H1 (cell line): ENCODE data around the gene NHLH2. TPM values are rescaled to one million over a fixed set of nuclear protein-coding genes. Genes with fewer than 3 reads are reported as not detected.

Experiments
- CTCF ChIA-PET: fragments of 300-600 bp; sonication (Branson Sonifier 250); formaldehyde crosslinking; loops from one replicate; lab custom pipeline; 2021; ENCODE audit not compliant: partially characterized antibody; lab: Charles Lee
- POLR2A ChIA-PET: fragments of 300-600 bp; sonication (Branson Sonifier 250); formaldehyde crosslinking; loops from one replicate; lab custom pipeline; 2021; ENCODE audit warnings: inconsistent platforms; ENCODE audit not compliant: partially characterized antibody; lab: Charles Lee
- DNase-seq, 2 experiments: peaks; one replicate each; pipeline versions ENCODE4 v3.0.0 to v3.0.0-alpha.2; 2010 to 2022; ENCODE audit warnings: low spot score in 2 of 2, low read depth in 1 of 2, mixed read lengths in 1 of 2
- FAIRE-seq: peaks from 2 replicates; lab custom pipeline; 2011; peaks lifted over from hg19 to GRCh38; lab: Jason Lieb, UNC
- H2AFZ ChIP-seq: 2 replicates; pipeline ENCODE4 v1.8.1; 2012; ENCODE audit warnings: low read length, inconsistent platforms
- H2AK5ac ChIP-seq: 2 replicates; pipeline ENCODE4 v1.6.1; 2013; ENCODE audit warnings: low read depth, low read length
- H2BK120ac ChIP-seq: replicated peaks from 2 replicates; pipeline ENCODE3; 2013; ENCODE audit warnings: low read depth, low read length, inconsistent platforms
- H2BK12ac ChIP-seq: 2 replicates; pipeline ENCODE4 v1.6.1; 2013; ENCODE audit warnings: low read depth, low read length
- H2BK15ac ChIP-seq: 2 replicates; pipeline ENCODE4 v1.6.1; 2013; ENCODE audit warnings: low read length
- H2BK20ac ChIP-seq: 2 replicates; pipeline ENCODE4 v1.6.1; 2013; ENCODE audit warnings: low read length
- H2BK5ac ChIP-seq: 2 replicates; pipeline ENCODE4 v1.6.1; 2013; ENCODE audit warnings: low read depth, low read length
- H3K14ac ChIP-seq: 2 replicates; pipeline ENCODE4 v1.6.1; 2013; ENCODE audit warnings: inconsistent platforms; ENCODE audit not compliant: insufficient read length
- H3K18ac ChIP-seq: 2 replicates; pipeline ENCODE4 v1.6.1; 2013; ENCODE audit warnings: low read length; ENCODE audit errors: extremely low read depth
- H3K23ac ChIP-seq: 2 replicates; pipeline ENCODE4 v1.6.1; 2013; ENCODE audit warnings: inconsistent platforms; ENCODE audit not compliant: insufficient read length
- H3K23me2 ChIP-seq: 2 replicates; pipeline ENCODE4 v1.6.1; 2013; ENCODE audit warnings: low read depth, low read length
- H3K27ac ChIP-seq: 2 replicates; pipeline ENCODE4 v1.6.1; 2011; ENCODE audit warnings: low read depth, low read length, inconsistent platforms
- H3K27me3 ChIP-seq, 4 experiments: replicated peaks in 1 of 4; 1 replicate in 1 of 4; 2 replicates in 3 of 4; pipeline versions ENCODE4 v1.6.1 to v1.8.1; 2011 to 2013; ENCODE audit warnings: low read length in 3 of 4, mild to moderate bottlenecking in 3 of 4, inconsistent platforms in 2 of 4, mixed read lengths in 2 of 4, moderate library complexity in 1 of 4; ENCODE audit not compliant: control insufficient read depth in 3 of 4, insufficient read depth in 3 of 4; ENCODE audit errors: extremely low read depth in 1 of 4
- H3K36me3 ChIP-seq, 4 experiments: 2 replicates each; pipeline versions ENCODE4 v1.6.1 to v1.8.1; 2011 to 2013; ENCODE audit warnings: mild to moderate bottlenecking in 4 of 4, low read length in 3 of 4, moderate library complexity in 2 of 4, control low read depth in 1 of 4, inconsistent platforms in 1 of 4; ENCODE audit not compliant: insufficient read depth in 4 of 4, control insufficient read depth in 2 of 4
- H3K4ac ChIP-seq: replicated peaks from 2 replicates; pipeline ENCODE3; 2013; ENCODE audit warnings: low read length, low read depth, mixed read lengths, inconsistent platforms; ENCODE audit not compliant: insufficient read length
- H3K4me1 ChIP-seq, 4 experiments: replicated peaks in 1 of 4; 1 replicate in 1 of 4; 2 replicates in 3 of 4; pipeline versions ENCODE4 v1.6.1 to v1.8.1; 2011 to 2013; ENCODE audit warnings: low read length in 3 of 4, inconsistent platforms in 2 of 4, mixed read lengths in 1 of 4; ENCODE audit not compliant: insufficient read depth in 4 of 4, control insufficient read depth in 3 of 4
- H3K4me2 ChIP-seq, 2 experiments: 2 replicates each; pipeline versions ENCODE4 v1.6.1 to v1.8.1; 2011 to 2013; ENCODE audit warnings: low read depth in 2 of 2, low read length in 2 of 2, control low read depth in 1 of 2, inconsistent platforms in 1 of 2, mild to moderate bottlenecking in 1 of 2; ENCODE audit not compliant: insufficient read depth in 1 of 2
- H3K4me3 ChIP-seq, 4 experiments: fragments of 200-600, 300-600 bp in 1 of 4; sonication (generic), shearing (Covaris generic), sonication (Bioruptor Twin) in 1 of 4; 2 replicates each; pipeline versions ENCODE4 v1.5.1 to v1.8.1; 2011 to 2016; ENCODE audit warnings: low read length in 4 of 4, low read depth in 3 of 4, control low read depth in 2 of 4, inconsistent platforms in 2 of 4, mild to moderate bottlenecking in 2 of 4, mixed read lengths in 1 of 4, moderate library complexity in 1 of 4; ENCODE audit not compliant: insufficient read depth in 2 of 4; ENCODE audit errors: extremely low read depth in 1 of 4
- H3K56ac ChIP-seq: replicated peaks from 2 replicates; pipeline ENCODE3; 2013; ENCODE audit warnings: low read depth, mild to moderate bottlenecking, mixed read lengths, low read length, inconsistent platforms; ENCODE audit not compliant: insufficient read length
- H3K79me1 ChIP-seq: 2 replicates; pipeline ENCODE4 v1.6.1; 2013; ENCODE audit warnings: low read depth, low read length, control low read depth
- H3K79me2 ChIP-seq, 2 experiments: 2 replicates each; pipeline versions ENCODE4 v1.6.1 to v1.8.1; 2012 to 2013; ENCODE audit warnings: low read length in 2 of 2, mild to moderate bottlenecking in 2 of 2, inconsistent platforms in 1 of 2; ENCODE audit not compliant: insufficient read depth in 2 of 2, control insufficient read depth in 1 of 2
- H3K9ac ChIP-seq, 4 experiments: replicated peaks in 1 of 4; 1 replicate in 1 of 4; 2 replicates in 3 of 4; pipeline versions ENCODE4 v1.6.1 to v1.8.1; 2011 to 2013; ENCODE audit warnings: low read depth in 3 of 4, low read length in 3 of 4, control low read depth in 2 of 4, mild to moderate bottlenecking in 2 of 4, moderate library complexity in 2 of 4, inconsistent platforms in 1 of 4; ENCODE audit errors: extremely low read depth in 1 of 4
- H3K9me3 ChIP-seq, 2 experiments: 2 replicates each; pipeline versions ENCODE4 v1.6.1 to v1.8.1; 2012 to 2013; ENCODE audit warnings: mild to moderate bottlenecking in 2 of 2, moderate library complexity in 2 of 2, control low read depth in 1 of 2, inconsistent platforms in 1 of 2, low read depth in 1 of 2, low read length in 1 of 2, mixed read lengths in 1 of 2; ENCODE audit not compliant: insufficient read depth in 2 of 2
- H4K20me1 ChIP-seq, 2 experiments: replicated peaks in 1 of 2; 2 replicates each; pipeline versions ENCODE3 to v1.8.1; 2011 to 2013; ENCODE audit warnings: inconsistent platforms in 2 of 2, low read length in 2 of 2, mild to moderate bottlenecking in 1 of 2; ENCODE audit not compliant: insufficient read depth in 2 of 2, control insufficient read depth in 1 of 2
- H4K5ac ChIP-seq: 2 replicates; pipeline ENCODE4 v1.6.1; 2013; ENCODE audit warnings: low read length, low read depth, mixed read lengths, inconsistent platforms; ENCODE audit not compliant: insufficient read length
- H4K8ac ChIP-seq: 2 replicates; pipeline ENCODE4 v1.8.0; 2013; ENCODE audit warnings: mild to moderate bottlenecking, moderate library complexity, low read length, inconsistent platforms; ENCODE audit not compliant: insufficient read depth; ENCODE audit errors: extremely low read depth
- H4K91ac ChIP-seq: replicated peaks from 2 replicates; pipeline ENCODE3; 2013; ENCODE audit warnings: low read length, mixed read lengths, inconsistent platforms; ENCODE audit not compliant: insufficient read length
- CREB1 ChIP-seq: IDR thresholded peaks from 2 replicates; pipeline ENCODE4 v1.6.1; 2012; ENCODE audit warnings: inconsistent platforms
- JUN ChIP-seq: IDR thresholded peaks from 2 replicates; pipeline ENCODE4 v1.6.1; 2011; ENCODE audit warnings: low read depth, mild to moderate bottlenecking, improper control_type of control experiment, low read length
- RAD21 ChIP-seq, 2 experiments: IDR thresholded peaks in 1 of 2; conservative IDR thresholded peaks in 1 of 2; 2 replicates each; pipeline ENCODE4 v1.6.1; 2011; ENCODE audit warnings: low read depth in 2 of 2, low read length in 2 of 2, improper control_type of control experiment in 1 of 2, inconsistent platforms in 1 of 2, mild to moderate bottlenecking in 1 of 2, moderate library complexity in 1 of 2
- RNF2 ChIP-seq: fragments of 200-900, 300-1000 bp; sonication (generic); IDR thresholded peaks from 2 replicates; pipeline ENCODE4 v1.7.1; 2016; ENCODE audit warnings: borderline replicate concordance, low read depth, mild to moderate bottlenecking, antibody characterized with exemption, low read length; ENCODE audit not compliant: poor library complexity, severe bottlenecking; ENCODE audit errors: missing control alignments
- WGBS, 2 experiments: shearing (Covaris generic) in 1 of 2; methylation state at CpG; one replicate each; pipeline versions ENCODE4 v1.1.6 to v1.1.7; 2013 to 2015; ENCODE audit warnings: low lambda C conversion rate in 2 of 2, mixed read lengths in 2 of 2, inconsistent platforms in 1 of 2, low coverage in 1 of 2, missing lambda C conversion rate in 1 of 2; ENCODE audit not compliant: insufficient replicate concordance in 2 of 2, insufficient coverage in 1 of 2, insufficient read length in 1 of 2; ENCODE audit errors: extremely low coverage in 1 of 2, missing lambda C conversion rate in 1 of 2; 5-methylcytosine and 5-hydroxymethylcytosine counted together
- polyA plus RNA-seq, 7 experiments: library from polyadenylated mRNA; depleted of rRNA in 3 of 7; stranded (reverse) in 5 of 7; unstranded in 2 of 7; fragments of >200 nt in 5 of 7; fragments of 200-250 nt in 2 of 7; gene quantifications; 1 replicate in 5 of 7; 2 replicates in 1 of 7; 4 replicates in 1 of 7; pipeline versions ENCODE4 v1.2.1 to v1.2.3, GENCODE V29; 2011 to 2013; ENCODE audit warnings: missing spikeins in 2 of 7, mixed read lengths in 2 of 7
- total RNA-seq: library from RNA; stranded (reverse); fragmentation: NEBNext Ultra II Directional; extraction: Animal tissue kit (Norgen Biotek cat#: 25700); gene quantifications from 2 replicates; pipeline ENCODE4 v1.2.1, GENCODE V29; 2021
- TF ChIP-seq, protein P1 (sequence below): IDR thresholded peaks from 2 replicates; pipeline ENCODE4 v1.6.1; 2012; ENCODE audit warnings: inconsistent platforms
- TF ChIP-seq, protein P2 (sequence below), 3 experiments: IDR thresholded peaks; 1 replicate in 2 of 3; 2 replicates in 1 of 3; pipeline versions ENCODE4 v1.5.1 to v1.6.1; 2011; ENCODE audit warnings: low read length in 3 of 3, mild to moderate bottlenecking in 3 of 3, inconsistent platforms in 2 of 3, low read depth in 1 of 3, moderate library complexity in 1 of 3; ENCODE audit not compliant: insufficient read depth in 1 of 3; ENCODE audit errors: control extremely low read depth in 1 of 3

Gene NHLH2
- total and polyA plus RNA-seq, 2 of the 8 experiments (the other 6 are each of a cell fraction or from before 2014, with no cell fraction given): 0.92 to 1.1 TPM

DNA sequence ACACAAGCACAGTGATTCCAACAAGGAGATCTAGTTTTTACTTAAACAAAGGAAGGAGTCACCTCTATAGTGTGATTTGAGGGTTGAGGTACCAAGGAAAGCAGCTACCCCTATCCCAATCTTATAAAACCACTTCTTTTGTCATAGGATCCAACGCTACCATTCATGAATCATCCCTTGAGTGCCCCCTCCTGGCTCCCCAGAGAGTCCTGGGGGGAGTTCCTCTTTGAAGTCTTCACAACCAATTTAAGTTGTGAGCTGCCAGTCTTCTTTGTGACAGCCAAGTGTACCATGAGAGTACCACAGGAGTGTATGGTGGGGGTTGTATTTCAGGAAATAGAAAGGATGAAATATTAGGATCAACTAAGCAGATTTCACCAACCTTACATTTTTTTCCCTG, 39.1 kb upstream of the NHLH2 start:
- Histone ChIP-seq H3K4me3 (no peak overlapping the region), H2BK5ac (no peak overlapping the region), H3K27ac (no peak overlapping the region), H3K36me3 (no peaks in the 10 kb centered on the region), H3K9me3 (no peaks in the 10 kb centered on the region), H3K79me2 (no peaks in the 10 kb centered on the region), H2BK12ac (no peak overlapping the region), H3K14ac (no peak overlapping the region), H3K23ac (no peak overlapping the region), H4K8ac (no peak overlapping the region), H4K91ac (no peak overlapping the region), H2BK120ac (no peak overlapping the region), H3K27me3 (no peaks in the 10 kb centered on the region), H3K79me1 (no peaks in the 10 kb centered on the region), H2BK20ac (no peak overlapping the region), H2AK5ac (no peak overlapping the region), H3K18ac (no peak overlapping the region), H4K5ac (no peak overlapping the region), H3K4ac (no peak overlapping the region), H3K56ac (no peak overlapping the region), H3K4me1 (no peaks in the 10 kb centered on the region), H2BK15ac (no peak overlapping the region), H2AFZ (no peak overlapping the region), H3K9ac (no peak overlapping the region), H4K20me1 (no peaks in the 10 kb centered on the region), H3K23me2 (no peaks in the 10 kb centered on the region), H3K4me2 (no peak overlapping the region)
- ChIA-PET POLR2A (no interaction called here), CTCF (interaction anchor here (0.6 to 1.8 kb wide), 6 partner anchors 8 to 102 kb away, joined by 3 to 6 read pairs (median 4); no protein-coding TSS in a partner anchor)
- FAIRE-seq (no peak), DNase-seq (no peak)
- 67% methylated on average over 1 of the region's 1 CpG; no CpG with 5 or more reads in 1 of the 2 experiments for WGBS, 2 experiments
- TF ChIP-seq RNF2: no peak
- TF ChIP-seq, protein P1, sequence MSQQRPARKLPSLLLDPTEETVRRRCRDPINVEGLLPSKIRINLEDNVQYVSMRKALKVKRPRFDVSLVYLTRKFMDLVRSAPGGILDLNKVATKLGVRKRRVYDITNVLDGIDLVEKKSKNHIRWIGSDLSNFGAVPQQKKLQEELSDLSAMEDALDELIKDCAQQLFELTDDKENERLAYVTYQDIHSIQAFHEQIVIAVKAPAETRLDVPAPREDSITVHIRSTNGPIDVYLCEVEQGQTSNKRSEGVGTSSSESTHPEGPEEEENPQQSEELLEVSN: no peak
- TF ChIP-seq, protein P2, sequence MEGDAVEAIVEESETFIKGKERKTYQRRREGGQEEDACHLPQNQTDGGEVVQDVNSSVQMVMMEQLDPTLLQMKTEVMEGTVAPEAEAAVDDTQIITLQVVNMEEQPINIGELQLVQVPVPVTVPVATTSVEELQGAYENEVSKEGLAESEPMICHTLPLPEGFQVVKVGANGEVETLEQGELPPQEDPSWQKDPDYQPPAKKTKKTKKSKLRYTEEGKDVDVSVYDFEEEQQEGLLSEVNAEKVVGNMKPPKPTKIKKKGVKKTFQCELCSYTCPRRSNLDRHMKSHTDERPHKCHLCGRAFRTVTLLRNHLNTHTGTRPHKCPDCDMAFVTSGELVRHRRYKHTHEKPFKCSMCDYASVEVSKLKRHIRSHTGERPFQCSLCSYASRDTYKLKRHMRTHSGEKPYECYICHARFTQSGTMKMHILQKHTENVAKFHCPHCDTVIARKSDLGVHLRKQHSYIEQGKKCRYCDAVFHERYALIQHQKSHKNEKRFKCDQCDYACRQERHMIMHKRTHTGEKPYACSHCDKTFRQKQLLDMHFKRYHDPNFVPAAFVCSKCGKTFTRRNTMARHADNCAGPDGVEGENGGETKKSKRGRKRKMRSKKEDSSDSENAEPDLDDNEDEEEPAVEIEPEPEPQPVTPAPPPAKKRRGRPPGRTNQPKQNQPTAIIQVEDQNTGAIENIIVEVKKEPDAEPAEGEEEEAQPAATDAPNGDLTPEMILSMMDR (IDR thresholded peaks at IDR 0.05; ENCODE audit: control extremely low read depth in 1 of 3, insufficient read depth in 1 of 3, low read depth in 1 of 3, low read length in 3 of 3): peak in 1 of 3 experiments; percentile 24; a peak in 1 of 4 replicates
- TF ChIP-seq JUN: no peak
- no peak for TF ChIP-seq CREB1
- TF ChIP-seq RAD21 (IDR thresholded peaks at IDR 0.05 in 1 of 2, conservative IDR thresholded peaks at IDR 0.05 in 1 of 2; ENCODE audit: low read depth in 2 of 2, low read length in 2 of 2): peak; percentile 26 to 46; a peak in 3 of 4 replicates
